Urinary bladder (tissue), 4 donors: ENCODE results near the gene MAP3K7. TPM values are rescaled to one million over a fixed set of nuclear protein-coding genes. Genes with fewer than 3 reads are reported as not detected.

Experiments
- DNase-seq: peaks from one replicate; pipeline ENCODE4 v3.0.0-alpha.2; 2015; ENCODE audit errors: extremely low spot score
- H3K27ac ChIP-seq: one replicate; pipeline ENCODE4 v1.5.1; 2013; ENCODE audit warnings: low read depth, mild to moderate bottlenecking, moderate library complexity
- H3K36me3 ChIP-seq: one replicate; pipeline ENCODE4 v1.6.1; 2013; ENCODE audit warnings: mild to moderate bottlenecking, moderate library complexity; ENCODE audit not compliant: insufficient read depth
- H3K4me1 ChIP-seq: one replicate; pipeline ENCODE4 v1.6.1; 2013; ENCODE audit warnings: mild to moderate bottlenecking, moderate library complexity; ENCODE audit not compliant: insufficient read depth
- H3K4me3 ChIP-seq: one replicate; pipeline ENCODE4 v1.5.1; 2013; ENCODE audit warnings: low read depth, low read length
- WGBS: extraction: QIAGEN DNeasy Blood & Tissue Kit; methylation state at CpG from one replicate; pipeline ENCODE4 v1.1.7; 2013; 5-methylcytosine and 5-hydroxymethylcytosine counted together
- polyA plus RNA-seq: library from polyadenylated mRNA; stranded (reverse); fragments of 200-250 nt; gene quantifications from one replicate; pipeline ENCODE4 v1.2.3, GENCODE V29; 2013
- total RNA-seq: library from RNA; depleted of rRNA; stranded (reverse); fragments of >200 nt; gene quantifications from one replicate; pipeline ENCODE4 v1.2.3, GENCODE V29; 2014
- donor health status: healthy with polysubstance abuse.
- donor health status: healthy.

The MAP3K7 gene
- total and polyA plus RNA-seq, 2 donors, result 15.4 to 63.2 TPM

DNA sequence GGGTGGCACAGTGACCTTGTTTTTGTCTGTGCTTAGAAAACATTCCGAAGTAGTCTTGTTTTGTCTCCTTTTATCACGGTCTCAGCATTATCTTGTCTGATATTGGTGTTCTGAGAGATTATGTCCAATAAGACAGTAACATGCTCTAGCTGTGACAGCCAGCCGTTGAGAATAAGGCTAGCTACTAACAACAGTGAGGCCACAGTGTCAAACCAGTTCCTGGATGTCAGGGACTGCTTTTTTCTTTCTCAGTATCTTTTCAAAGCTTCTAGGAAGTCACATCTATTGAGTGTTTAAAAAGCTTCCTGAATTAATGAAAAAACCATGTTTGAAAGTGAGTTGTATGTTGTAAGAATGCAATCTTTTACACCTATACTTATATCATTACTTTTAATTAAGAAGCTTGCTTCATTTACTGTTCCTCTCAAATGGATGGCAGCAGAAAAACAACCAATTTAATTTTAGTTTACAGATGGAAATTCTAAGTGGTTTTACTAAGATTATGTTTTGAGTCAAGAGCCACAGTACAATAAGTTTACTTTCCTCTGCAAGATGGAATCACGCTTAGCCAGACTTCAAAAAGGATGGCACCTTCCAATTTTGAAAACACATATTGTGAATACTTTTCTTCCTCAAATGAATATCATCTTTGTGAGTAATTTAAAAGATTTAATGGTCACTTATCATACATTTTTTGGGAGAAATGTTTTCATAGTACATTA lies 53.1 kb downstream of the MAP3K7 start:
- Histone ChIP-seq H3K36me3 (peaks cover 1% of the 10 kb centered on the region), H3K4me3 (no peak overlapping the region), H3K4me1 (no peaks in the 10 kb centered on the region), H3K27ac (no peak overlapping the region)
- 86% methylated on average over 4 of the region's 4 CpGs for WGBS
- no peak for DNase-seq

DNA sequence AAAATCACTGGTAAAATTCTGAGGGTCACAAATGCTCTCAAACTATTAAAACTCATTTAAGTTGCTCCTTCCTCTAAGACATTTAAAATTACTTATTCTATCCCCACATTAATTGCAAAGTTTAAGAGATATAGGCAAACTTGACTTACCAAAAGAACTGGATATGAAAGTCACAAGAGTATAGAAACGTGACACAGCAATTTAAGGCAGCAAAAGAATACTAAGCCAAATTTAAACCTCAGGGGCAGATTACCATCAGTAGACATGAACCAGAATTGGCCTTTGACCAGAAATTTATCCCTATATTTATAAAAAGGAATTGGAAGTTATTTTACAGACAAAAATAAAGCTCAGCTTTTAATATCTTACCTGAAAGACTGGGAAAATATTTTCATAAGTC lies 56.0 kb downstream of the MAP3K7 start:
- no peak overlapping the region for H3K4me3 ChIP-seq
- H3K36me3 ChIP-seq, result no peaks in the 10 kb centered on the region
- no peak for DNase-seq
- no peak overlapping the region for H3K27ac ChIP-seq
- H3K4me1 ChIP-seq, result no peaks in the 10 kb centered on the region
- WGBS, result 41% methylated on average over 1 of the region's 1 CpG

DNA sequence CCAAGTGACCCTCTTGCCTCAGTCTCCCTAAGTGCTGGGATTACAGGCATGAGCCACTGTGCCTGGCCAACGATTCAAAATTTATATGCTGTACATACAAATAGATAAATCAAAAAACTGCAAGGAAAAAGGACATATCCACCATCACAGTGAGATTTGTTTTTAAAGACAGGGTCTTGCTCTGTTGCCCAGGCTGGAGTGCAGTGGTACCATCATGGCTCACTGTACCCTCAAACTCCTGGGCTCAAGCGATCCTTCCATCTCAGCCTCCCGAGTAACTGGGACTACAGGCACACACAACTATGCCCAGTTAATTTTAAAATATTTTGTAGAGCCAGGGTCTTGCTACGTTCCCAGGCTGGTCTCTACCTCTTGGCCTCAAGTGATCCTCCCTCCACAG lies 61.5 kb downstream of the MAP3K7 start:
- Histone ChIP-seq H3K4me3 (no peak overlapping the region), H3K27ac (no peak overlapping the region), H3K4me1 (no peaks in the 10 kb centered on the region), H3K36me3 (peaks cover 2% of the 10 kb centered on the region)
- no peak for DNase-seq
- WGBS, result 95% methylated on average over 4 of the region's 4 CpGs

DNA sequence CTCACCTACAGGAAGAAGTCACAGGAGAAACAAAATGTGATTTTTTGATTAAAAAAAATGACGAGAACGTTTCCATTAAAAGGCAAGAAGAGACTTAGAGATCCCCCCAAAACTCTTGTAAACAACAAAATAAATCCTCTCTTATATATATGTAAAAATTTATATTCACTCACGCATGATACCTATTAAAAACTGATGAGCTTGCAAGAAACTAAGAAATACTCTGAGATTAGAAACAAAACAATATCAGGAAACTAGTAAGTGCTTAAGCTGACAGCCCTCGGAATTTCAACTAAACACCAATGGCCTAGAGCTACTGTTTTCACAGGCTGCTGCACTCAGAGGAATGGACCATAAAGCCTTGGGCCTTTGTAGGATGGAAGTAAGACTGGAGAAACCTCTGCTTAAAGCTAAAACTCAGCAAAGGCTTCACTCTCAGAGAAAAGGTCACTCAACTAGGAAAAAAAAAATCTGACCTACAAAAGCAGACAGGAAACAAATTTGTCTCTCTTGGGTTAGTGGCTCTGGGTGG lies 63.0 kb downstream of the MAP3K7 start:
- 90% methylated on average over 4 of the region's 4 CpGs for WGBS
- no peak for DNase-seq
- H3K36me3 ChIP-seq, result peaks cover 2% of the 10 kb centered on the region
- no peak overlapping the region for H3K4me3 ChIP-seq
- H3K4me1 ChIP-seq, result no peaks in the 10 kb centered on the region
- no peak overlapping the region for H3K27ac ChIP-seq

DNA sequence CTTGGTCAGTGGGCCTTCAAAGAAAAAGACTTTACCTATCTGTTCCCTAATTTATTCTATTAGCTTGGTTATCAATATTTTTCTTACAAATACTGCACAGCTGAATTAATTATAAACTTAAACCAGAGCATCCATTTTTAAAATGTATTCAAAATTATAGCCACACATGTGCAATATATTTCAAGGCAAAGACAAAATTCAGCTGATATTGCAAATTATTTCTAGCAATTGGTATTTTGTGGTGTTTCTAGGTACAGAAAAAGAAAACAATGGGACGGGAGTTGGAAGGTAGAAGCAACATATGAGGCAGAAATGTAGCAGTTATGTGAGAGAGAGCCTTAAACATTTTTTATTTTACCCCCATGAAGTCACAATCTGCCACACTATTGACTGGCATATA lies 64.9 kb downstream of the MAP3K7 start:
- Histone ChIP-seq H3K36me3 (peaks cover 2% of the 10 kb centered on the region), H3K27ac (no peak overlapping the region), H3K4me1 (no peaks in the 10 kb centered on the region), H3K4me3 (no peak overlapping the region)
- no peak for DNase-seq
- WGBS, result 97% methylated on average over 1 of the region's 1 CpG

DNA sequence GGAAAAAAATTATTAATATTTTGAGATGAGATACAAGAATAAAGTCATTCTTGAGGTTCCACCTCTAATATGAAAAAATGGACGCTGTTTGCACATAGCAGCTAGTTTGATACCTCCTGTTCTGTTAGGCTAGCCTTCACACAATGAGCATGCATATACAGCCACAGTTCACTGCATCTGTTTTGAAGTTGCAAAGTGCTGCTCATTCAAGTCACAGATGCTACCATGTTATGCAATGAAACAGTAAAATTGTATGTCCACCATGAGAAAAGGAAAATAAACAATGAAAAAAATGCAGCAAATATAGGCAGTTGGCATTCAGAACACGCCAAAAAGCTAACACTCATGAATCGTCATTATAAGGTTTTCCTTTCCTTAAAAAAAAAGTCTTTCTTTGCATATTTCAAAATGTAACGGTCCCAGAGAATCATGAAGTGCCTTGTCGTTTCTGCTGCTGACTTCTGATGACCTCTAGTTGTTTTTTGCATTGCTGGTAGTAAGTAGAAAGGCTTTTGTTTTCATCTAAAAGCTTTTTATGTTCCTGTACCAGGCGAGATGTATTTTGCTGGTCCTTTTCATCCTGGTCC lies 70.7 kb downstream of the MAP3K7 start:
- Histone ChIP-seq H3K4me1 (no peaks in the 10 kb centered on the region), H3K4me3 (no peak overlapping the region), H3K36me3 (peaks cover 2% of the 10 kb centered on the region), H3K27ac (no peak overlapping the region)
- 90% methylated on average over 6 of the region's 6 CpGs for WGBS
- no peak for DNase-seq

DNA sequence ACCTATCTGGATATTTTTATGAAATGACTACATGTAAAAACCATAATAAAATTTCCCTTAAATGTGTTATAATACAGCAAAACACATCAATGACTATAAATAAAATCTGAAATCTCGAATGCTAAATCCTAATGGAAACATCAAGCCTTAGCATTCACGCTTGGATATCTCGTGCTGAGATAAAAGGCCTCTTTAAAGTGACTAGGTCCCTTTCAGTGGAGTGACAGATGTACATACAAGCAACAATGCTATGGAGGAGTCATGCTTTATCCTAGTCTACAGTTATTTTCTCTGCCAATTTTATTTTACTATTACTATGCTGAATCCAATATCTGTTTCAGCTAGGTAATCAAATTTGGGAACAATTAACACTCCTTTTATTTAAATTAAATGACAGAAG lies 72.4 kb downstream of the MAP3K7 start:
- no peak overlapping the region for H3K27ac ChIP-seq
- H3K36me3 ChIP-seq, result peaks cover 2% of the 10 kb centered on the region
- H3K4me3 ChIP-seq, result no peak overlapping the region
- WGBS, result 66% methylated on average over 3 of the region's 3 CpGs
- DNase-seq, result no peak
- no peaks in the 10 kb centered on the region for H3K4me1 ChIP-seq

DNA sequence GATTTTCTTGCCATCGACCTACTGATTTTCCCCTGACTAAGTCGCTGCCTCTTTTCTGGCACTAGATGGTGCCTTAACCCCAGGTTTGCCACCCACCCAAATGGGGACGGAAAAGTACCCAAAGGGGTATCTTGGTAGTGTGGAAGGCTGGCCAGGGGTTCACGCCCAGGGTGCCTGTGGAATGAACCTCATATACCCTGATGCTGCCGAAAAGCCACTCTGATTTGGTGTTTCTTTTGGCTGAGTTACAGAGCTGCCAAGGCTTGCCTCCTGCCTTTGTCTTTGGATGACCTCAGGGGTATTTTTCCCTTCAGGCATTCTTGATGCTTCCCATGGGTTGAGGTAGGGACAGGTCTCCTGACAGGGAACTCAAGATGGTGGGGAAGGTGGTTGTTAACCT lies 78.1 kb downstream of the MAP3K7 start:
- no peak overlapping the region for H3K4me3 ChIP-seq
- H3K27ac ChIP-seq, result no peak overlapping the region
- no peak for DNase-seq
- no peaks in the 10 kb centered on the region for H3K4me1 ChIP-seq
- H3K36me3 ChIP-seq, result no peaks in the 10 kb centered on the region
- 70% methylated on average over 5 of the region's 5 CpGs for WGBS

DNA sequence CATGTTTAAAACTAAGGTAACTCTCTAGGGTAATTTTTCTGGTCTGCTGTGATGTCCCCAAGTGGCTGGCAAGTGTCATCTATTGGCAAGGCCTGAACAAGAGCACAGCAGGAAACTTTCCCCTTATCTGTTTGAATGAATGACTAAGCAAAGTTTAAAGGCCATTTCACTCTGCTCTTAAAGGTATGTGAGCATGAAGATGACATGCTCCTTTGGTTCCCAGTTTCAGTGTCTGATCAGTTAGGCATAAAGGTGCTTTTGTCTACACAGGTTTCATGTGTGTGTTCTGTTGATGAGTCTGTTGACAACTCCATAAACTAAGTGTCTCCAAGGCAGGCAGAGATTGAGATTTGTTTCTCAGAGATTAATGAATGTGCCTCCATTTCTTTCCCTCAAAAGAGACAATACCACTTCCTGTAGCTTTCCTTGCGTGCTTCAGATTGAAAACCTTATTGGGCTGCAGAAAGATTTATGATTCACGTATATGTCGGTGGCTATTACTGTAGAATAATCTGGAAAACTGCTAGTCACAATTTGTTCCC lies 83.9 kb downstream of the MAP3K7 start:
- Histone ChIP-seq H3K4me1 (no peaks in the 10 kb centered on the region), H3K4me3 (no peak overlapping the region), H3K27ac (no peak overlapping the region), H3K36me3 (no peaks in the 10 kb centered on the region)
- DNase-seq, result no peak
- 81% methylated on average over 3 of the region's 3 CpGs for WGBS

DNA sequence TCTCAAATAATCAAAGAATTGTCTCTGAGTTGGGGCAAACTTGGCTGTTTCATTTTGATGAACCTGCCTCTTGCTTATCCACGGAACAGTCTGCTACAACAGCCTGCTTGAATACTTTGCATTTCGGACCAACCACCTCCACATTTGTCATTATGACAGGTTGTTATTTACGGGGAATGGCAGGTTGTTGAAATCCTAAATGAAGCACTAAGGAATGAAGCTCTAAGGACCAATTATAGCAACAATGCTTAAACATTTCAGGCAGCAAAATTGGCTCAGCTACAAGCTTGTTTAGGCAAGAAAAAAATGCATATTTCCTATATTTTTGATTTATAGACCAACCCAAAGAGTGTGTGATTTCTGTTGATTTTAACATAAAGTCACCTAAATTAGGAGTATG lies 84.5 kb downstream of the MAP3K7 start:
- no peaks in the 10 kb centered on the region for H3K4me1 ChIP-seq
- no peaks in the 10 kb centered on the region for H3K36me3 ChIP-seq
- H3K4me3 ChIP-seq, result no peak overlapping the region
- no peak overlapping the region for H3K27ac ChIP-seq
- DNase-seq, result no peak
- 85% methylated on average over 3 of the region's 3 CpGs for WGBS

DNA sequence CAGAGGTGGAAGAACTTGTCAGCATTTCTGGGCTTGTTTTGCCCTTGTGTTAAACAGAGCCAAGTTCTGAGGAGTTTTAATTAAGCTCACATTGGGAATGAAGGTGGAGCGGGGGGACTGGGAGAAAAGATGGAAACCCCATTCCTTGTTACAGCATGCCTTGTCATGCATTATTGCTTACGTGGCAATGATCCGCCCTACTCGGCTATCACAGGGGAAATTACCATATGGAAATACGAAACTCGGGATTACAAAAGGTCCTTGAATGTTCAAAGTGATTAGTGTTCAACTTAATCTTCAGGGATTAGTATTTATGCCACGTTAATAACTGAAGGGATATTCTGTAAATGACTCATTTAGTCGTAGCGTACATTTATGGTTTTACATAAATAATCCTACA lies 86.4 kb downstream of the MAP3K7 start:
- no peak overlapping the region for H3K27ac ChIP-seq

DNA sequence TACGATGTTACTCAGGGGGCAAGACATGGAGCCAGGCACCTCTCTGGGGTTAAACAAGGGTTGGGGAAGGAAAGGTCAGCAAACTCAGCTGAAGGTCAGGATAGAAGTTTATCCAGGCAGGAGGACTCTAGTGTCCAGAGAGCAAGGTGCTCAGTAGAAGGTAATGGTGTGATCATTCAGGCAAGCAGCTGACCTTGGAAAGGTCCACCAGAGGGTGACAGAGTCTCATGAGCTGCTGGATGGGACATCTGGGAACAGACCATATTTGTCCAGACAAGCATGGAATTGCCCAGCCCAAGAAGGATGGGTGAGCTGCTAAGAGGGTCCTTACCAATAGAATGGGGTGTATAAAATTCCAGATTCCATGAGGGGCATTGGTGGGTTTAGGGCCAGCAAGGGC lies 89.5 kb downstream of the MAP3K7 start:
- no peaks in the 10 kb centered on the region for H3K4me1 ChIP-seq
- no peaks in the 10 kb centered on the region for H3K36me3 ChIP-seq
- H3K27ac ChIP-seq, result no peak overlapping the region
- no peak overlapping the region for H3K4me3 ChIP-seq
- DNase-seq, result no peak
- WGBS, result 95% methylated on average over 1 of the region's 1 CpG

More for the DNA sequence above, 86.4 kb downstream of the MAP3K7 start:
- no peak for DNase-seq
- 60% methylated on average over 9 of the region's 9 CpGs for WGBS
- Histone ChIP-seq H3K4me1 (no peaks in the 10 kb centered on the region), H3K4me3 (no peak overlapping the region), H3K36me3 (no peaks in the 10 kb centered on the region)

DNA sequence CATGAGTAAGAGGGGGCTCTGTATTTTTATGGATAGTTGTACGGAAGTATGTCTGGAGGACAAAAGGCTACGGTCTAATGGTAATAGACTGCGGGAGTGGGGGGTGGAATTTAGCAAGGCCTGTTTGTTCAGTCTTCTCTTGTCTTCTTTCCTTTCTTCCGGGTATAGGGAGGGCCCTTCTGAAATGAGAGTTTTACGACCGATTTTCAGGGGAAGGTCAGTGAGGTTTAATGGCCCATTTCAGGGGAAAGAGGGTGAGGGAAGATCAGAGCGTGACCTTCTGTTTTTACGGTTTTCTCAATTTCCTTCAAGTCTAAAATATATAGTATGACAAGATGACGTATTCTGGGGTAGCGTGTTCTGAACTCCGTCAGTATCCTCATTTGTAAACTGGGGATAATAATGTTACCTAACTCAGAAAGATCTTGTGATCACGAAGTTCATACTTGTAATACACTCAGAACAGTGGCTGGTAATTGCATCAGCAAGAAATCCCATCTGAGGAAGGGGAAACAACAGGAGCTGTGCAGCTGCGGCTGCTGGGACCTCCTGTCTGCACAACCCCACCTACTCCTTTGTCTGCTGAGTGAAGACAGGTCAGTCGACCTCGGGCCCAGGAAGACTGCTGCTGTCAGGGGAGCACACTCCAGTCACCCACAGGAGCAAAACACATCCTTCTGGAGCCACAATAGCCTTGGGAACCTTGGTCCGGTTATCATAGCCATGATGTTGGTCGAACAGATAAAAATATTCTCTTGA lies 90.4 kb downstream of the MAP3K7 start:
- no peak overlapping the region for H3K27ac ChIP-seq
- no peaks in the 10 kb centered on the region for H3K4me1 ChIP-seq
- no peak for DNase-seq
- no peak overlapping the region for H3K4me3 ChIP-seq
- no peaks in the 10 kb centered on the region for H3K36me3 ChIP-seq
- 47% methylated on average over 17 of the region's 17 CpGs for WGBS
